Uterine smooth muscle cell (primary cell): ENCODE results near the gene GUCA2A. TPM values are rescaled to one million over a fixed set of nuclear protein-coding genes. Genes with fewer than 3 reads are reported as not detected.

Experiments
- total RNA-seq: library from RNA; depleted of rRNA; stranded (reverse); fragments of >200 nt; gene quantifications from 2 replicates; pipeline ENCODE4 v1.2.3, GENCODE V29; 2014

The GUCA2A gene
- not detected in 2 replicates for total RNA-seq

DNA sequence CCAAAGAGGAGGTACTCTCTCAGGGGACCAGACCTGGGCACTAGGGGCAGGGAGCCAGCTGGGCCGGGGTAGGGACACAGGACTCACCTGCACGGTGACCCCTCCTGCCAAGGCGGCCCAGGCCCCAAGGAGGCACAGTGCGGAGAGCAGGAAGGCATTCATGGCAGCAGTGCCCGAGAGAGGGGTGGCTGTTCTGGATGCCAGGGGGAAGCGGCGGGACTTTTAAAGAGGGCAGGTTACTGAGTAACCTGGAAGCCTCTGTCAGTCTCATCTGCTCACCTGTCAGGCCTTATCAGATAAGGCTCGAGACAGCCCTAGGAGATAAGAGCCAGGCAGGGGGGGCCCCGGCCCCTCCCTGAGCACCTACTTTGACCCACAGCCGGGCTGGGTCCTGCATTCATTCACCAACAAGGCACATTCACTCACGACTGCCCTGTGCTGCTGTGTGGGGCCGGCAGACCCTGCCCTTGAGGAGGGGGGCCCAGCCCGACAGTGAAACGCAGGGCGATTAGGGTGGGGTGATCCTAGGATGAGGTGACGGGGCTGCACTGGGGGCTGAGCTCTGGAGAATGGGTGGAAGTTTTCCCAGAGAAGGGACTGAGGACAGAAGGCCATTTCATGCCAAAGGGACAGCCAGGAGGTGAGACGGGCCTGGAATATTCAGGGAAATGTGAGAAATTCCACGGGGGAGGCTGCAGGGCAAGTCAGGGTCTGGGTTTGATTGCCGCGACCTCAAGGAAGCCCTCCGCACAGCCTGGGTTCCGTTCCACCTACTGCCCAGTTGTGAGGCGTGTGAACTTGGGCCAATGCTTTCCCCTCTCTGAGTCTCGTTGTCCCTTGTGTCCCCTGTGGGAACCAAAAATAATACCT is at the start of gene GUCA2A:
Gene GUCA2A (minus strand): TSS at position 195 of the 870 bp plus-strand sequence. CDS start 33 bp downstream, at position 162.

GRCh38 chr1:42152907-42153600 is 11.5 kb downstream of the GUCA2A start, which contains the start of gene GUCA2B:
Gene GUCA2B (plus strand): TSS chr1:42153410. CDS start chr1:42153451, 41 bp downstream.

Other genes with a start within 250 kb of the GUCA2A start
- gene HIVEP3, start 245.8 kb downstream of the GUCA2A start, total RNA-seq, result 0.75 and 1.8 TPM in 2 replicates
- gene GUCA2B, start 11.3 kb downstream of the GUCA2A start, total RNA-seq, result not detected in 2 replicates
- gene FOXJ3, start 170.5 kb upstream of the GUCA2A start, total RNA-seq, result 15.5 and 17.6 TPM in 2 replicates
- under 0.01 and 0.12 TPM in 2 replicates for gene RIMKLA, start 216.0 kb upstream of the GUCA2A start, total RNA-seq